ENCODE results near the gene RUNX2.

RUNX2 gene

DNA sequence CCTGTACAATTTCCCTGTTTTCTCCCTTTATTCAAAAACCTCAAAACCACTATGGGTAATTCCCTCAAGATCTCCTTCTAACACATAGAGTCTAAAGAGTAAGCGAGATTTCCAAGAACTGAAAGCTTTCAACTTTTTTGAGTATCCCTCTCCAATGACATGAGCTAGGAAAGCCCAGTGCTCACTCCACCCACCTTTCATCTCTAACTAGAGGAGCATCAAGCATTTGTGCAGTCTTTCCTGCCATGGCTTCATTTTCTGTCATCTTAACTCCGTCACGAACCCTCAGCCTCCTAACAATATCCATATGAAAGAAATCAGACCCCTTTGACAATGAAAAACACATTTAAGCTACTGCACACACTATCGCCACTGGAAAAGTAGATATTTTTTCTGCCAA, 141.5 kb downstream of the RUNX2 start:
- intact Hi-C loops (cut with DNase I): no loop called here
- DNase-seq: no peak

DNA sequence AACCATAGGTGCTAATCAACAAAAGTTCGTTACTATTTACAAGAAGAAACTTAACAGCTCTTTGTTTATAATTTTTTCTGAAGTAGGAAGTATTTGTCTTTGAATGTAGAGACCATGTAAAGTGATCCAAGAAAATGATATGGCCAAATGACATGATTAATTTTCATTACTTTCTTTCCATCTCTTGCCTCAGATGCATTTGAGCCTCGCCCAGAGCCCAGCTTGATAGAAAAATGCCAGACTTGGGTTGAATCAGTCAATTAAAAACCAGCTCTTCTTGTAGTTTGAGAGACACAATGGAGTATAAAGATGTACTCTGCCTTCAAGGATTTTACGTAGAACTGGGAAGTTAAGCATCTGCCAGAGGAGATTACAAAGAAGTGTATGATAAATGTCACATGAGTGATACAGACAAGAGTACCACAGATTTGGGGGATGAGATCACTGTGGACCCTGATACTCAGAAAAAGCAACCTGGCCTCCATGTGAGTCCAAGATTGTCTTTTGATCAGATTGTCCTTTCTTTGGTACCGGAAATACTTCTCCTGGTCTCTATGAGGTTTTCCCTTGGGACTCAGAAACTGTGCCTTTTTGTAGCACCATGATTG, 142.1 kb downstream of the RUNX2 start:
- intact Hi-C loops (cut with DNase I): no loop called here
- no peak for DNase-seq

DNA sequence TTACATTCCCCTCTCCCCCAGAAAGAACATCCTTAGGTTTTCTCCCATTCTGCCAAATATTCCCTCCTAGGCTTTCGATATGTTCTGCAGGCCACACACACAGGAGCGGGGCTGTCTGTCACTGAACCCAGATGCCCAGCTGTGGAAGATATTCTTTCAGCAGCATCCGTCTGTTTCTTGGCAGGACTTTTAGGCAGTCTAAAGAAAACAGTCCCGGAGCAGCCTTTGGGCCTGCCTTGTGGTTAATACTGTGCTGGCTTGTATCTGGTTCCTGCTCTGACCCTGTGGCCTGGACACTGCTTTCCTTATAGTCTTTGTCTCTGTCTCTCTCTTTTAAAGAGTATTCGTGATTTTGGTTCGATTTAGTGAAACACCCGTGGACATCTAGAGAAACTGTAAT, 144.3 kb downstream of the RUNX2 start:
- intact Hi-C loops (cut with DNase I): no loop called here
- DNase-seq: peak in 24 of 42 donors; percentile 1 to 62 (median 22)

DNA sequence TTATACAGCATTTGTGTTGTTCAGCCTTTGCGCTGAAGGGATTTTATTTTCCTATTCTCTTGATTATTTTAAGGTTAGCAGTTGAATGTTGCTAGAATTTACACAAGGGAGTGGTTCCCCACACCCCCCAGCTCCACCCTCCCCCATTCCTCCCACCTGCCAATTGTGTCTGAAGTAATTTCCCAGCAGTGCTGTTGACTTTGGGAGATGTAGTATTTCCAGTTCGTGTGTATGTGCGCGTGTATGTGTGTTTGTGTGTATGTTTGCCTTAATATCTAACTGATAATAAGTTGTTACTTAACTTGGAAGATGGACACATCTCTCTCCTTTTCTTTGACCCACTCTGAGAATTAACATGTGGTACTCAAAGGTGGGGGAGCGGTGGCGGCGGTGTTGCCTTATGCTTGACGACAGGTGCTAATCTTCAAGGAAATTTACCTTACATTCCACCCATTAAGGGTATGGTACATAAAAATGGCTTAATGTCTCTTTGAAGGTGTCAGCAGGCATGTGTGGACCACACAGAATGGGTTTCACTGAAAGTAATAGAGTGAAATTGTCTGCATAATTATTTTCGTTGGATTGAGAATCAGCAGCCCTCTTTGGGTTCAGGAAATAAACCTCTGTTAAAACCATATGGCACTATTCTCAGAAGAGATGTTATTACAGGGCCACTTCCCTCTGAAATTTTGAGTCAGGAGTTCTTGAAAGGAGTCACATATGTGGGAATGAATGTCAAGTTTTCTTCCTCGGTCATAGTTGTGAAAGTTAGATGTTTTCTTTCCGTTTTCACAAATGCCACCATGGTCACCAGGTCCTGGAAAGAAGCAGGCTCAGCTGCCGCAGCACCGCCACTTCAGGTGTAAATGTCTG, 145.2 kb downstream of the RUNX2 start:
- no peak for DNase-seq
- intact Hi-C loops (cut with DNase I): no loop called here

DNA sequence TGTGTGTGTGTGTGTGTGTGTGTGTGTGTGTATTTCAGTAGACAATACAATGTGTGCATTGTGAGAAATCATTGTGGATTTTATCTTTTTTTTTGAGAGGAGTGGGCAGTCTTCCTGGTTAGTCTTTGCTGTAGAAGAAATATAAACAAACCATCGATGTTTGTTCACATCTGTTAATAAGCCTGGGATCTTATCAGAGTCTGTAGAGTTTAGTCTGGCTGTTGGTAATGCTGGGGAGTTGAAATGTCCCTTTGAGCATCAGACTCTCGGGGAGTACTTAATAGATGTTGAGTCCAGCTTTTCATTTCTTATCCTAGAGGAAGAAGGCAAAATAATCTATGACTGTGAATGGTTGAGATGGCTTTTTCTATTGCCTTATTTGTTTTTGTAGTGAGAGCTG, 146.2 kb downstream of the RUNX2 start:
- intact Hi-C loops (cut with DNase I): no loop called here
- DNase-seq: no peak

DNA sequence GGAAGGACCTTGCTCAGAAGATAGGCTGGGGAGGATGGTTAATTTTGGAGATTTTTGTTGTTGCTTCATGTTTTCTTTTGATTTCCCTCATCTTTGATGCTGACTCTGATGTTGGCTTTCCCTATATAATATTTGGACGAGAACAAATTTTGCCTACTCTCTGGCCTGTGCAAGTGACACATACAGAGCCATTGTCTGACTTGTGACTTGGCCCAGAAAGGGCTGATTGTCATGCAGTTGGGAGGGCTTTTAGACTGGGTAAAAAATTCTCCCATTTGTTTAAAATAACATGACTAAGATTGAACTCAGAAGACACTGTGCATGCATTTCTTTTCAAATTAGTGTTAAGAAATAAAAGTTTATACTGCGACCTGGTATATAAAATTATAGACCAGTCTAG, 148.2 kb downstream of the RUNX2 start:
- intact Hi-C loops (cut with DNase I): no loop called here
- DNase-seq: peak in 25 of 42 donors; percentile 13 to 72 (median 43)

DNA sequence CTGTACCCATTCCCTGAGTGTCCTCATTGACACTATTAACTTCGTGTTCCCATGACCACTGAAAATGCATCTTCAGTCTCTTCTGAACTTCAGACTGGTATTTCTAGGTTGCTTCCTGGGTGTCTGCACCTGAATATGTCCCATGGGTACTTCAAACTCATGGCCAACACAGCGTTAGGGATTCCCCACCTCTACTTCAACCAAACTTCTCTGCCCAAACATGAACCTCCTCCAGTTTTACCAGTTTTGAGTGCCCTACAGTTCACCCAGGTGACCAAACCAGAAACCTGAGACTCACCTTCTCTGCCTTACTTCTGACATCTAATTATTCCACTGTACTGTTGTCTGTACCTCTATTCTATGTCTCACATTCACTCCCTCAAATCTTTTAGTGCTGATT, 149.1 kb downstream of the RUNX2 start:
- intact Hi-C loops (cut with DNase I): no loop called here
- DNase-seq: no peak

DNA sequence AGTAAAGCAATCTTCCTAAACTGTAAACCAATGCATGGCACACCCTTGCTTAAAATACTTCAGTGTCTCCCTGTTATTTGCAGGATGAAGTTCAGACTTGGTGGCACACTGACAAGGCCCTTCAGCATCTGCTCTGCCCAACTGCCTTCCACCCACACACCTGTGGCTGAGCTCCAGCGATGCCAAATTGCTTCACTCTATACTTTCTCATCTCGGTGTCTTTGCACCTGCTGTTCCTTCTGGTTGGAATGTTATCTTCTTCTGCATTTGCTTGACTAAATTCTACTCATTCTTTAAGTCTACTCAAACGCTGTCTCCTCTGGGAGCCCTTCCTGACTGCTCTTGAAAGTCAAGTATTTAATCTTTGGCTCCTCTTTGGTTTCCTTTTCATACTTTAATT, 149.7 kb downstream of the RUNX2 start:
- no peak for DNase-seq
- intact Hi-C loops (cut with DNase I): no loop called here

DNA sequence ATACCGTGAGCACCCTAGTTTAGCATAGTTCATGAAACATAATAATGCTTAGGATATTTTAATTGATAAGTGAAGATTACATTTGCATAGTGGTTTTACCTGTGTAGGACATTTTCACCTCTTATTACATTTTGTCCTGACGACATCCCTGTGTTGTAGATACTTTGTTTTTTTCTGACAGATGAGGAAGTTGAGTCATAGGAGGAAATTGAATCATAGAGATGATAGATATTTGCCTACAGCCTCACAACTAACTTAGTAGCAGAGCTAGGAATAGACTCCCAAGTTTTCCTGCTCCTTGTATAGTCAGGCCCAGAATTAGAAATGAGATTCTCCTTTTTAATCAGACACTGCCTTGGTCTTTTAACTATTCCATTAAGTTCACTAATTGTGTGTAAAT, 150.1 kb downstream of the RUNX2 start:
- intact Hi-C loops (cut with DNase I): no loop called here
- no peak for DNase-seq

DNA sequence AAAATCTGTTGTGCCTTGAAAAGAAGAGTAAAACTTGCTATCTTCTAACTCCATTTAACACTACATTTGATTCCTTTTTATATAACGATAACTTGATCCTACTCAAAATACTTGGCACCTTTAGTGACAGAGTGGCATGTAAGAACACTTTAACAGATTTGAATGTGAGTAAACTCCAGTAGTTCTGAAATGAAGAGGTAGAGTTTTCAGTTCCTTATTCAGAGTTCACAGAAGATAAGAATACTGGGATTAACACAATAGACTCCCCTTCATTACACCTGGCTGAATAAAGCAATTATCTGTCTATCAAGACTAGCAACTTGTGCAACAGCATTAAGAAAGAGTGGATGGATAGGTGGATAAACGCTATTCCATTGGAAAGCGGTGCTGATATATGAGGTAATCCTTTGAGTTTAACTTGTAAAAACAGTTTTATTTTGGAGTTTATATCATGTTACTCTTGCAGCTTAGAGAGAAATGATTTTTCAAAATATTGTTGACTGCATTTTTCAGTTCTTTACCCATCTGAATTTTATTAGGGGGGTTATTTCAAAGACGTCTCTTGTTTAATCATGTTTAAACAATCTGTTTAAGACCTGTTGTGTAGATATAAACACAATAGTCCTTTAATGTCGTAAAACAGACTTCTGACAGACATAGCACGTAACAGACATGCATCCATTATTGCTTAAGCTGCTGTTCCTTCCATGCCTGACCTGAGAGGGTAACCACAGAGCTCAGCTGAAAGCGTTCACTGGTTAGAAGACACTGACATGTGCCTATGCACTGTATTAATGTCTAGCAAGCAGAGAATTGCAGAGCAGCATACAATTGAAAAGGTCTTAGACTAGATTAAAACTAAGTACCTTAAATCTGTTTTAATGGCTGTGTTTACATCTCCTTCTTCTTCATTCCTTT, 152.0 kb downstream of the RUNX2 start:
- intact Hi-C loops (cut with DNase I): no loop called here
- DNase-seq: peak in 2 of 42 donors; percentile 20 to 21

DNA sequence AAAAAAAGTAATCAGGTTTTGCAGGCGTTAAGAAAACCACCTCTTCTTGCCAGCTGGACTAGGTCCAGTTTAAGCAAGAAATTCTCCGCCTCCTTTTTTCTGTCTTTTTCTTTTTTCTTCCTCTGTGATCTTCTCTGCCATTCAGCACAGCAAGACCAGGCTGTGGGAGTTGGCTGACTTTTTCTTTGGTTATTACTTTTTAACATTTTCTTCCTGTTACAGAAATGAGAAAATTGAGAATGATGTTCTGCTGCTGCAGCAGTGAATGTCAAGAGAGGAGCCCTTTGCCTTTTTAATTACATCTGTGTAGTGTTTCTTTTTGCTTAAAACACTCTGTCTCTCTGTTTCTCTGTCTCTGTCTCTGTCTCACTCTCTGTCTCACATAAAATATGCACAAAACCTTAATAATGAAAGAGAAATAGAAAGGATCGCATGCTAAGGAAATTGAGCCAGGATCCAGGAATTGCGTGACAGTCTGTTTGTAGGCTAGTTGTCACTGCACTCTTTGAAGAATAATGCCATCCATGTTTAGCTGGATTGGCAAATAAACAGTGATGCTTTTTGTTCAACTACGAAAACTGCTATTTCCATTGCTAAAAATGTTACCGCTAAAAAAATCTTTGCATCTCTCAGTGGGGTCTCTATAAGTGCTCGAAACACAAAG, 152.8 kb downstream of the RUNX2 start:
- intact Hi-C loops (cut with DNase I): no loop called here

DNA sequence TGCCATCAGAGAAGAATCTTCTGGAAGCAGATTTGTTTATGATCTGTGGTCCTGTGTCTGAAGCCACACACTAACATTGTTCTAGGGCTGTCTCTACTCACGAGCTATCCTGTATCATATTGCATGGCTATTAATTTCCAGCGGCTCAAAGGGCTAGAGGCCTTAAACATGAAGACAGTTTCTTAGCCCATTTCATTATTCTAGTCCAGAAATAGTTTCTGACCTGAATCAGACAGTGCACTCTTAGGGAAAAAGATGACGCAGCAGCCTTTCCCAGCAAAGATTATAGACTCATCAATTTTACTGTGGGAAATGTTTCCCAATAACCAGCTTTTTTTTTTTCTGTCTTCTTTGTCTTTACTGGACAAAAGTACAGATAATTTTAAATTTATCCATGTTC, 154.9 kb downstream of the RUNX2 start:
- intact Hi-C loops (cut with DNase I): no loop called here
- DNase-seq: no peak

More for the DNA sequence above, 152.8 kb downstream of the RUNX2 start:
- DNase-seq: peak in 1 of 42 donors; percentile 41

DNA sequence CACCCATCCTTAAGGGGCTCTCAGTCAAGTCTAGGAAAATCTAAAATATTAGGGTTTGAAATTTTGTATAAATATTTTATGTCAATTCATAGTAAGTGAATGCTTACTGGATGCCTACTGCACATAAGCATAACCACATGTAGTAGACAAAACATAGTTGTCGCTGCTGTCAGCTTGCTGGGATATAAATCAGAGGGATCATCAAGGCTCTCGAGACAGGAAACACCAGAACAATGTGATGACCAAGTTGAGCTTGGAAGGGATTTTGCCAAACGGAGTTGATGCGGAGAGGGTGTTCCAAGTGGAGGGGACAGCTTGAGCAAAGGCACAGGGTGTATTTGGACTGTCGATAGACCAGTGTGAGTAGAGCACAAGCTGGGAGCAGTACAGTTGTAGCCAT, 155.4 kb downstream of the RUNX2 start:
- no peak for DNase-seq
- intact Hi-C loops (cut with DNase I): no loop called here

DNA sequence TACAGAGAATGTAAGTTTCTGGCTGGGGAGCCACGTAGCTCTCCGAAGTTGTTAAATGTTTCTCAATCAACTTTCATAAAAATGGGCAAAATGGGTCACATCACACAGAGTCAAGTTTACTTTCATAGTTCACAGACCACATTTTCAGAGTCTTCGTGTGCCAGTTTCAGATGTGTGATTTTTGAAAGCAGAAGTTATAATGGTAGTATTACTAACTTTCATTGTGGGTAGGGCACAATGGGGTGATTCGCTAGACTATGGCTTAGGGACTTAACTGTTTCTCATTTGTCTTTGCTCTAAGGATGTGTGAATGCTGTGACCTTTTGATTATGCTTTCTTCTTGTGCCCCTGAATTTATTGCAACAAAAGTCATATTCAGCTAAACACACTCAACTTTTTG, 158.6 kb downstream of the RUNX2 start:
- intact Hi-C loops (cut with DNase I): no loop called here
- DNase-seq: no peak

DNA sequence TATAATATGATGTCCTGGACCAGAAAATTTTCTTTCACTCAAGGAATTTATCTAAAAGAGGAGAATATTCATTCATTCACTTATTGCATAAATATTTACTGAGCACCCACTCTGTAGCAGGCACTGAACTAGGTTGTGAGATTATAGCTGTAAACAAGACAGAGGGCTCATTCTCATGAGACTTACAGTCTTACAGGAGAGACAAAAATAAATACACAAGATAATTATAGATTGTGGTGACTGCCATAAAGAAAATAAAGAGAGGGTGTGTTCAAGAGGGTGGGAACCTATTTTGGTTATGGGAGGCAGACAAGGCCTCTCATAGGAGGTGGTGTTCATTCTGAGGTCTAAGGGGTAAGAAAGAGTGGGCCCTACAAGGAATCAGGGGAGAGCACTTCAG, 159.5 kb downstream of the RUNX2 start:
- no peak for DNase-seq
- intact Hi-C loops (cut with DNase I): no loop called here

DNA sequence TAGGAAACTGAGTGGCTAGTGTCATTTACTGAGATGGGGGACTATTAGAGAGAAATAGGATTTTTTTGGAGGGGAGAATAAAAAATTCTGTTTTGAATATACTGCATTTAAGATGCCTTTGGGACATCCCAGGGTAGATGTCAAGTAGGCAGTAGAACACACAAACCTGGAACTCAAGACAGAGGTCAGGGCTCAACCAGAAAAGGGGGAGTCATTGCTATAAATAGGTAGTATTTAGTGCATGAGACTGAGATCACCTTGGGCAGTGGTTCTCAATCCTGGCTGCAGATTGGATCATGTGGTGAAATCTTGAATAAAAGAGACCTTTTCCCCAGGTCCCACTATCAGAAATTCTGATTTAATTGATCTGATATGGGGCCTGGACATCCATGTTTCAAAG, 160.1 kb downstream of the RUNX2 start:
- intact Hi-C loops (cut with DNase I): no loop called here
- DNase-seq: no peak

DNA sequence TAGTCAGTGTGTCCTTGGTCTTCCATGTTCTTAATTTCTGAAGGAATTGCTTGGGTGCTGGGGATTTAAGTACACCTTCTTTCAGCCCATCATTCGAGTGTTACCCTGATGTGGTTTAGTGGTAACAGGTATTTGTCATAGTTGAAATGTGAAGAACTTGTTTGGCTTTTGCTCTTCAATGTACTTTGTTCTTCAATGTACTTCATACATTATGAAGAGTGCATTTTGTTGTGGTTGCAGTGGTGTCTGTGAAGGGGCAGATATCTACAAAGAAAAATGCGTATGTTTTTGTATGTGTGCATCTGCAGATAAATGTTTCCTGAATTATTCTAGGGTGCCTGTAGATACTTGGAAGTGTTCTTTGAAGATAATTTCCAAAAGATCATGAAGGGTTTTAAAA, 160.8 kb downstream of the RUNX2 start:
- intact Hi-C loops (cut with DNase I): no loop called here
- DNase-seq: no peak

DNA sequence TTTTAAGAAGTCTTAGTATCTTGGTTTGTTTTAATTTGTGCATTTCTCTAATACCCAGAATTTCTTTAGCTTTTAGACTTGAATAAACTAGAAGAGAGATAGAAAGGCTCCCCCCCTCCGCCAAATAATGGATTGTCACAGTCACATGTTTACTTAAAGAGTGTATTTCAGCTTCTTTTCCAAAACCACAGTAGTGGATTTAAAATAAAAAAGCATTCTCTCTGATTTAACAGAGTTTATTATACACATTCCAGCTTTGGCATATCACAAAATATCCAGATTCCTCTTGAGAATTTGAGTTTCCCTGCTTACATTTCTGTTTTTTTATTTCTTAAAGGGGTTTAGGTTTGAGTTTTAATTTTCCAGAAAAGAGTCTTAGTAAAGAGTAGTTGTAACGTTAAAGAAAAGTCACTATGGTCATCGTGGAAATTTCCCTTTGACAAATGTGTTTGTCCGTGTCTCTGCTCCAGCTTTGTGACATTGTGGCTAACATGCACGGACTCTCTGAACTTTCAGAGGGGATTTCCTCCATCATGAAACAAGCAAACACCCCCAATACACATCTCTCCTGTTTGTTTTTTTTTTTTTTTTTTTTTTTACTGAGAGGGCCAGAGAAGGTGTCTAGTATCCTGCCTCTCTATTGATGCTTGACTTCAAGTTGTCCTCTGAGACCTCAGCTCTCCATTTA, 163.1 kb downstream of the RUNX2 start:
- intact Hi-C loops (cut with DNase I): no loop called here
- no peak for DNase-seq

DNA sequence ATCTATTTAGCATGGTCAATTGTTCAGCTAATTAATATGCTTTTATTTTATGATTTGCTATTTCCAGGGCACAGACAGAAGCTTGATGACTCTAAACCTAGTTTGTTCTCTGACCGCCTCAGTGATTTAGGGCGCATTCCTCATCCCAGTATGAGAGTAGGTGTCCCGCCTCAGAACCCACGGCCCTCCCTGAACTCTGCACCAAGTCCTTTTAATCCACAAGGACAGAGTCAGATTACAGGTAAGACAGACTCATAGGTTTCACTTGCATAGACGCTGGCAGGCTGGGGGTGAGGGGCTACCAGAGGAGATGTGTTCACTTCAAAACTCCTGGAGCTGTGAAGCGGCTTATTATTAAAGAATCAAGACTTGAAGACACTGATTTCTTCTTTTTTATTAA, 163.7 kb downstream of the RUNX2 start:
- DNase-seq: no peak
- intact Hi-C loops (cut with DNase I): no loop called here
